HepG2 (cell line): Measurements from ENCODE around the gene ZNF770.

Experiments used
- MAFK ChIP-seq, 2 experiments: IDR thresholded peaks in 1 of 2; conservative IDR thresholded peaks in 1 of 2; 2 replicates each; pipeline ENCODE4 v1.6.1; 2011; ENCODE audit warnings: improper control_type of control experiment in 2 of 2, low read length in 2 of 2
- ZNF317 ChIP-seq: sonication (generic); formaldehyde crosslinking; IDR thresholded peaks from 2 replicates; pipeline ENCODE4 v1.5.0; 2020; ENCODE audit warnings: mild to moderate bottlenecking, missing genetic modification reagents

DNA sequence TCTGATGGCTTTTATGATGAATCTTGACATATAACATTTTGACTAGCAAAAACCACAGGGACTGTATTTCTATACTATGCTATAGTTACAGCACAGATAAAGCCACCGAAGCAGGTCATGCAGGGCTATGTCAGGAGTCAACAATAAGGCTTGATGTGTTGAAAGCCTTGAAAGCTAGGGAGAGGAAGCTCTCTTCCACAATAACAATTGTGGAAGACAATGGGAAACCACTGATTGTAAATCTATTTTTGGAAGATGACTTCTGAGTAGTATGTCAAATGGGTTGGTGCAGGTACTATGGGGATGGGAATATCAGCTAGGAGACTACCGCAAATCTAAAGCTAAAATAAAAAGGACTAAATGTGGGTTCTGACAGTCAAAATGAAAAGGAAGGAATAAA lies 14.6 kb downstream of the ZNF770 start:
- no peak for TF ChIP-seq MAFK (conservative IDR thresholded peaks at IDR 0.05 in 1 of 2, IDR thresholded peaks at IDR 0.05 in 1 of 2; ENCODE audit: low read length in 2 of 2)
- TF ChIP-seq ZNF317 = no peak
